GM13976 (cell line): ENCODE measurements around the gene STOM.

Experiments
- DNase-seq: peaks from one replicate; pipeline ENCODE4 v3.0.0; 2012; ENCODE audit warnings: low spot score
- CTCF ChIP-seq: IDR thresholded peaks from 2 replicates; pipeline ENCODE4 v1.5.1; 2012; ENCODE audit warnings: borderline replicate concordance, mild to moderate bottlenecking; ENCODE audit not compliant: insufficient read depth; ENCODE audit errors: extremely low read depth, missing control alignments, control extremely low read depth
- in situ Hi-C: fragments of 300-500 bp; cut with MboI; formaldehyde crosslinking; loops from one replicate; pipeline ENCODE4 v1.12.0; 2022; ENCODE audit warnings: low sequenced_read_pairs, mixed read lengths, inconsistent platforms; ENCODE audit not compliant: unreplicated experiment

The STOM gene

DNA sequence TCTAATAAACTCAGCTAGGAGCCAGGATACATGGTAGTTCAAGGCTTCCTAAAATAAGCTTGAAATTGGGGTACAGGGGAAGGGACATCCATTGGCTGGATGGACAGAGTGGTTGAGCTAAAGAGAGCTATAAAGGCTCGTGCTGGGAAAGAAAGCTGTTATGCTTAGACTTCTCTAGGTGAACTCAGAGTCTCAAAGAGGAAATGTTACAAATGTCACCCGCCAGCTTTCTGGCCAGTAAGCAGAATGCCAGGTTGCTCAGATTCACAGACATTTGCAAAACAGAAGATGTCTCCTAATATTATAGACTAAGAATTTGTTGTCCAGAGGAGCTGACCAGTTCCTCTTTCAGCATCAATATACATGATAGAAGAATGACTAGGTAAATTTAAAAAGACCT lies 30.6 kb downstream of the STOM start:
- no peak for TF ChIP-seq CTCF
- DNase-seq = no peak

GRCh38 chr9:121336665-121337064 lies 33.4 kb downstream of the STOM start:
- in situ Hi-C loops = no loop called here
- no peak for TF ChIP-seq CTCF
- DNase-seq = no peak

More for the DNA sequence above, 30.6 kb downstream of the STOM start:
- in situ Hi-C loops = no loop called here

- no peak for TF ChIP-seq CTCF
- DNase-seq = no peak
- in situ Hi-C loops = no loop called here
Measured at GRCh38 chr9:121333950-121334773, 35.9 kb downstream of the STOM start.

GRCh38 chr9:121331992-121332685 lies 37.9 kb downstream of the STOM start:
- in situ Hi-C loops = no loop called here
- no peak for DNase-seq
- TF ChIP-seq CTCF = no peak

GRCh38 chr9:121331549-121331948 lies 38.5 kb downstream of the STOM start:
- in situ Hi-C loops = no loop called here
- no peak for DNase-seq
- TF ChIP-seq CTCF = no peak

- DNase-seq = peak; percentile 16
- in situ Hi-C loops = loop anchor here (10.0 kb wide), 1 partner anchor 46 kb away; the partner anchor contains the start of gene STOM
Measured at GRCh38 chr9:121328876-121329681, 41.0 kb downstream of the STOM start.

More at GRCh38 chr9:121328876-121329681, 41.0 kb downstream of the STOM start:
- no peak for TF ChIP-seq CTCF
